ENCODE measurements around the gene ZNF45. TPM values are rescaled to one million over a fixed set of nuclear protein-coding genes. Genes with fewer than 3 reads are reported as not detected.
A peak's percentile ranks its signal among the peaks of the same experiment; 100 is the strongest.

The ZNF45 gene
- 10 to 100 TPM in 1 of 2 donors, 1 to 10 TPM in 1; 8.0 to 19.8 TPM for total RNA-seq

DNA sequence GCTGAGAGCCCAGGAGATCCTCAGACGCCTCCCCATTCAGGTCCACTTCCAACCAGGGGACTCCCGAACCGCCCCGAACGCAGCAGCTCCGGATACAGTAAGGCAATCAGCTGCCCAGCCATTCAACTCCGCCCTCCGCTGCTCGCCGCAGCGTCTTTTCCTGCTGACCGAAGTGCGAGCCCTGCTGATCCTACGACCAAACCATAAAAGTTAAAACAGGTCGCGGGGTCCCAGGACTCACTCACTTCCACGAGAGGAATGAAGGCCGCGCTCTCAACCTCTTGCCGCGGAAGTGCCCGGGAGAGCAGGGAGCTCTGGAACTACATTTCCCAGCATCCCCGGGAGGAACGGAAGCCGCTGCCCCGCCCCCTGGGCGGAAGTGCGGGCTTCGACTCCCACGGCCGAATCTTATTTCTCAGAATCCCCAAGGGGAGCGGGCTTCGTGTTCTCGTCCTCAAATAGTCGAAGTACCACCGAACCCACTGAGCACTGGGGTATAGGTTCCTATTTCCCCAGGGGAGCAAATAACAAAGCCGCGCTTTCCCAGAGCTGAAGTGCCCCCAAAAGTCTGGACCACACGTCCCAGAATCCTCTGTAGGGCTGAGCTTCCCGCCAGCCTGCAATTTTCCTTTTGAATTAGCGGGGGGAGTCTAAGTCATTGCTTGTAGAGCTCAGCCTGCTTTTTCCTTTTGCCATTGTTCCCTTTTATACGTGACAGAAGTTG, at the start of gene ZNF45:
Gene ZNF45 (minus strand): TSS at position 298 of the 724 bp plus-strand sequence. CDS start 13,097 bp downstream, outside the sequence.
- Histone ChIP-seq H3K4me1 (peaks cover 15% of the 10 kb centered on the region), H3K27ac (peak within 1 kb of the TSS; percentile 65 to 89 (median 79)), H3K36me3 (replicated peaks in 1 of 2; ENCODE audit: insufficient read depth in 1 of 2, low read depth in 2 of 2) (peaks cover 0 to 6% of the 10 kb centered on the region in 2 donors), H3K4me3 (peak within 1 kb of the TSS; percentile 53 to 60), H3K27me3 (no peaks in the 10 kb centered on the region), H3K9me3 (peaks cover 0 to 13% (median 0%) of the 10 kb centered on the region in 3 donors)
- intact Hi-C loops (cut with DNase I) = no loop called here
- ATAC-seq (peak; percentile 98), DNase-seq (peak; percentile 86 to 93 (median 90))
- TF ChIP-seq, protein P1, sequence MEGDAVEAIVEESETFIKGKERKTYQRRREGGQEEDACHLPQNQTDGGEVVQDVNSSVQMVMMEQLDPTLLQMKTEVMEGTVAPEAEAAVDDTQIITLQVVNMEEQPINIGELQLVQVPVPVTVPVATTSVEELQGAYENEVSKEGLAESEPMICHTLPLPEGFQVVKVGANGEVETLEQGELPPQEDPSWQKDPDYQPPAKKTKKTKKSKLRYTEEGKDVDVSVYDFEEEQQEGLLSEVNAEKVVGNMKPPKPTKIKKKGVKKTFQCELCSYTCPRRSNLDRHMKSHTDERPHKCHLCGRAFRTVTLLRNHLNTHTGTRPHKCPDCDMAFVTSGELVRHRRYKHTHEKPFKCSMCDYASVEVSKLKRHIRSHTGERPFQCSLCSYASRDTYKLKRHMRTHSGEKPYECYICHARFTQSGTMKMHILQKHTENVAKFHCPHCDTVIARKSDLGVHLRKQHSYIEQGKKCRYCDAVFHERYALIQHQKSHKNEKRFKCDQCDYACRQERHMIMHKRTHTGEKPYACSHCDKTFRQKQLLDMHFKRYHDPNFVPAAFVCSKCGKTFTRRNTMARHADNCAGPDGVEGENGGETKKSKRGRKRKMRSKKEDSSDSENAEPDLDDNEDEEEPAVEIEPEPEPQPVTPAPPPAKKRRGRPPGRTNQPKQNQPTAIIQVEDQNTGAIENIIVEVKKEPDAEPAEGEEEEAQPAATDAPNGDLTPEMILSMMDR (IDR thresholded peaks at IDR 0.05) = no peak
- peak in 2 of 3 donors; percentile 54 to 56 for TF ChIP-seq POLR2A (IDR thresholded peaks at IDR 0.05)
- WGBS, 2 donors = 0% methylated on average over 29 to 42 of the region's 42 CpGs

DNA sequence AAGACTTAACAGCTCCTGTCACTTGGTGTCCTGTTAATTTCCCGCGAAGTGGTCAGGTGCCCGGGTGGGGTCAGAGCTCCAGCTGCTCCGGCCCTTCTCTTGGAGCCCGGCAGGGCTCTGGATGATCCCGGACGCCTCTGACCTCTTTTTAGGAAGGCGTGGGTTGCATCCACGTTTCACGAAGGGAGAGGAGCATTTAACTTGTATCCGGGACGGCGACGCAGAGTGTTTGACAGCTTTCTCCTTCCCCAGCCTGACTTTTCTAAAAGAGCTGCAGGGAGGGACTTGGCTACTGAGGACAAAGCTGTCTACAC, 49.6 kb upstream of the ZNF45 start:
- Histone ChIP-seq H3K9me3 (peaks cover 0 to 4% (median 3%) of the 10 kb centered on the region in 3 donors), H3K36me3 (replicated peaks in 1 of 2; ENCODE audit: insufficient read depth in 1 of 2, low read depth in 2 of 2) (no peaks in the 10 kb centered on the region), H3K27me3 (no peaks in the 10 kb centered on the region), H3K27ac (peak overlapping the region in 2 of 4 donors; percentile 55 to 74), H3K4me1 (peaks cover 7% of the 10 kb centered on the region), H3K4me3 (peak overlapping the region; percentile 35 to 54)
- DNase-seq = peak in 1 of 4 donors; percentile 7
- 1 to 4% methylated on average over 11 to 14 of the region's 14 CpGs for WGBS, 2 donors
- peak; percentile 6 for ATAC-seq
- TF ChIP-seq, protein P1 (IDR thresholded peaks at IDR 0.05) = no peak
- TF ChIP-seq POLR2A (IDR thresholded peaks at IDR 0.05) = no peak
- intact Hi-C loops (cut with DNase I) = no loop called here

DNA sequence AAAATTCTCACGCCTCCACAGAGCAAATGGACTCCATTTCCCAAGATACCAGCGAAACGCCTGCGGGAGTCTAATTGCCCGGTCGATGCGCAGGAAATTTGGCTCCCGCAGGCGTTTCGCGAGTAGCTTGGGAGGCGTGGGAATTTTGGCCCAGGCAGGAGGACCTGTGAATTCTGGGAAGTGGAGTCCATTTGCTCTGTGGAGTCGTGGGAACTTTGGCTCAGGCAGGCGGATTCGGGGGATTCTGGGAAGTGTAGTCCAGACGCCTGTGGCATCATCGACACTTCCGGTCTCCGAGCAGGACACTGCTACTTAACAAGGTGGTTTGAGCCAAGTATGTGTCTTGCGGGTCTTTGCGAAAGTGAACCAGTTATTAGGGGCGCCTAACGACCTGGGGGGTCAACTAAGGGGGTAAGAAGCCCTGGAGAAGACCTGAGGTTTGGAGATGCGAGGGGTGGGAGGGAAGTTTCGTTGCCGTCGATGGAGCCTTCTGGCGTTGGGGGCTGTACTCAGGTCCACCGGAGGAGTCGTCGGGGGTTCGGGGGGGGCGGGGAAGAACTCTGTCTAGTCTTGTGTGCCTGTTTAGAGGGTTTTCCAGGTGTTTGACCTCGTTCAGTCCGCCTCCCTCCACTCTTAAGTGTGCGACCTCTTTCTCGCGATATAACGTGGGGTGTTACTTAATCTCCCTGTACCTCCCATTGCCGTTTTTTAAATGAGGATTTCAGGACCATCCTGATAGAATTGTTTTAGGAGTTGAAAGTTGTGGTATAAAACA, 49.0 kb upstream of the ZNF45 start, which contains the start of gene ZNF155:
Gene ZNF155 (plus strand): TSS at position 277 of the 775 bp plus-strand sequence. CDS start 4,356 bp downstream, outside the sequence.
- intact Hi-C loops (cut with DNase I) = no loop called here
- ATAC-seq (peak; percentile 99), DNase-seq (peak; percentile 90 to 97 (median 94))
- Histone ChIP-seq H3K4me1 (peaks cover 7% of the 10 kb centered on the region), H3K27me3 (no peaks in the 10 kb centered on the region), H3K4me3 (peak within 1 kb of the TSS; percentile 35 to 54), H3K36me3 (replicated peaks in 1 of 2; ENCODE audit: insufficient read depth in 1 of 2, low read depth in 2 of 2) (no peaks in the 10 kb centered on the region), H3K27ac (peak within 1 kb of the TSS in 3 of 4 donors; percentile 22 to 74 (median 55)), H3K9me3 (peaks cover 0 to 5% (median 4%) of the 10 kb centered on the region in 3 donors)
- 1% methylated on average over 33 to 40 of the region's 40 CpGs for WGBS, 2 donors
- TF ChIP-seq, protein P1 (IDR thresholded peaks at IDR 0.05) = no peak
- TF ChIP-seq POLR2A (IDR thresholded peaks at IDR 0.05) = peak in 2 of 3 donors; percentile 41 to 45

DNA sequence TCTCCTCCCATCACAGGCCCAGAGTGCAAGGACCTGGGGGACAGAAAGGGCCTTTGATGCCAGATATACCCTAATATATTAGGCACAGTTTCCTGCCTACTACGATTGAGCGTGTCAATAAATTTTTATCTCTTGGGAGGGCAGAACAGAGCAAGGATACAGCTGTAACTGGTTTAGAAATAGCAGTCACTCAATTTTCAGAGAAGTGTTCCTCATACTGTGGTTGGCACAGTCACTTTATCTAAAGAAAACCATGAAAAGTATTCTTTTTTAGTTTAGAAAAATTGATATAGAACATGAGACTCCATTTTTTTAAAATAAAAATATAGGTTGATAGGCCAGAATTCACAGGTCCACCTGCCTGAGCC, 48.4 kb upstream of the ZNF45 start:
- ATAC-seq = no peak
- 66 to 79% methylated on average over 2 of the region's 2 CpGs for WGBS, 2 donors

More for the DNA sequence above, 48.4 kb upstream of the ZNF45 start:
- peak overlapping the region in 2 of 4 donors; percentile 55 to 74 for H3K27ac ChIP-seq
- peak overlapping the region in 1 of 2 donors; percentile 35 for H3K4me3 ChIP-seq
- no peak for TF ChIP-seq POLR2A (IDR thresholded peaks at IDR 0.05)
- TF ChIP-seq, protein P1 (IDR thresholded peaks at IDR 0.05) = no peak
- no peak for DNase-seq
- intact Hi-C loops (cut with DNase I) = no loop called here
- H3K4me1 ChIP-seq = peaks cover 7% of the 10 kb centered on the region
- H3K36me3 ChIP-seq (replicated peaks in 1 of 2; ENCODE audit: insufficient read depth in 1 of 2, low read depth in 2 of 2) = no peaks in the 10 kb centered on the region
- no peaks in the 10 kb centered on the region for H3K27me3 ChIP-seq
- H3K9me3 ChIP-seq = peaks cover 0 to 5% (median 4%) of the 10 kb centered on the region in 3 donors
